HCT116 (cell line): Measurements from ENCODE around the gene RPL11. TPM values are rescaled to one million over a fixed set of nuclear protein-coding genes. Genes with fewer than 3 reads are reported as not detected.

ENCODE experiments used
- ATAC-seq: fragments of 200-7000 bp; cut with Tn5 transposase; 2 replicates; pipeline ENCODE4 v1.9.1; 2020; ENCODE audit warnings: mild to moderate bottlenecking, moderate library complexity
- BruUV-seq: library from RNA; stranded (reverse); fragments of 400-500 nt; replicated peaks from 2 replicates; lab custom pipeline; 2021; lab: Mats Ljungman, UMichigan
- CTCF ChIA-PET: fragments of 300-600 bp; sonication (Branson Sonifier 250); formaldehyde crosslinking; loops from one replicate; lab custom pipeline; 2021; ENCODE audit warnings: antibody characterized with exemption; lab: Charles Lee
- POLR2A ChIA-PET: fragments of 300-600, 350-600 bp; sonication (Branson Sonifier 250); formaldehyde crosslinking; loops from one replicate; lab custom pipeline; 2021; ENCODE audit warnings: antibody characterized with exemption; lab: Charles Lee
- RAD21 ChIA-PET, 2 experiments: fragments of 300-600 bp; sonication (Branson Sonifier 250); formaldehyde crosslinking; loops; one replicate each; lab custom pipeline; 2023; ENCODE audit warnings: low total read pairs in 2 of 2; ENCODE audit not compliant: uncharacterized antibody in 2 of 2, unreplicated experiment in 2 of 2, low non-redundant PET in 1 of 2; lab: Charles Lee
- DNase-seq: peaks from one replicate; pipeline ENCODE4 v3.0.0-alpha.2; 2010; ENCODE audit warnings: low read depth, low spot score
- H2AFZ ChIP-seq: fragments of 200-600 bp; shearing (Covaris generic), sonication (generic); 2 replicates; pipeline ENCODE4 v1.6.1; 2017; ENCODE audit warnings: low read depth, mixed run types, mixed read lengths, antibody characterized with exemption, low read length; ENCODE audit not compliant: poor library complexity, severe bottlenecking
- H3K27ac ChIP-seq: 2 replicates; pipeline ENCODE4 v1.5.1; 2012; ENCODE audit warnings: low read depth, low read length
- H3K27me3 ChIP-seq: fragments of 200-600 bp; sonication (generic); 2 replicates; pipeline ENCODE4 v1.6.1; 2016; ENCODE audit warnings: mixed run types, low read length, mixed read lengths; ENCODE audit not compliant: insufficient read depth
- H3K36me3 ChIP-seq, 2 experiments: fragments of 200-500 bp in 1 of 2; fragments of 200-600 bp in 1 of 2; sonication (Bioruptor generic) in 1 of 2; sonication (generic) in 1 of 2; 2 replicates each; pipeline versions ENCODE4 v1.5.1 to v1.6.1; 2014 to 2016; ENCODE audit warnings: low read length in 2 of 2, inconsistent platforms in 1 of 2, mixed read lengths in 1 of 2, mixed run types in 1 of 2; ENCODE audit not compliant: insufficient read depth in 2 of 2, control insufficient read depth in 1 of 2
- H3K4me1 ChIP-seq, 2 experiments: fragments of 200-600 bp in 1 of 2; sonication (generic) in 1 of 2; 2 replicates each; pipeline versions ENCODE4 v1.5.1 to v1.6.1; 2012 to 2017; ENCODE audit warnings: low read length in 2 of 2, inconsistent platforms in 1 of 2, mild to moderate bottlenecking in 1 of 2, mixed read lengths in 1 of 2, mixed run types in 1 of 2, moderate library complexity in 1 of 2; ENCODE audit not compliant: insufficient read depth in 2 of 2, control insufficient read depth in 1 of 2
- H3K4me2 ChIP-seq: fragments of 200-600 bp; sonication (generic); 2 replicates; pipeline ENCODE4 v1.6.1; 2017; ENCODE audit warnings: mixed run types, low read length, mixed read lengths
- H3K4me3 ChIP-seq, 2 experiments: fragments of 200-600 bp in 1 of 2; sonication (generic) in 1 of 2; replicated peaks in 1 of 2; 2 replicates each; pipeline ENCODE4 v1.5.1; 2011 to 2016; ENCODE audit warnings: low read length in 2 of 2, control low read depth in 1 of 2, low read depth in 1 of 2, mild to moderate bottlenecking in 1 of 2, mixed read lengths in 1 of 2, mixed run types in 1 of 2
- H3K79me2 ChIP-seq: fragments of 200-600 bp; sonication (generic); 2 replicates; pipeline ENCODE4 v1.6.1; 2017; ENCODE audit warnings: mild to moderate bottlenecking, mixed run types, low read length, moderate library complexity, mixed read lengths; ENCODE audit not compliant: insufficient read depth
- H3K9ac ChIP-seq: fragments of 200-600 bp; sonication (generic); 2 replicates; pipeline ENCODE4 v1.6.1; 2016; ENCODE audit warnings: low read length, mixed read lengths
- H3K9me2 ChIP-seq: fragments of 200-600 bp; sonication (generic), shearing (Covaris generic); 2 replicates; pipeline ENCODE4 v1.6.1; 2017; ENCODE audit warnings: mixed run types, mild to moderate bottlenecking, moderate library complexity; ENCODE audit not compliant: insufficient read depth
- H3K9me3 ChIP-seq, 2 experiments: fragments of 200-500 bp in 1 of 2; fragments of 200-600 bp in 1 of 2; sonication (Bioruptor generic) in 1 of 2; sonication (generic) in 1 of 2; 2 replicates each; pipeline ENCODE4 v1.6.1; 2014 to 2017; ENCODE audit warnings: low read length in 2 of 2, mixed read lengths in 2 of 2, inconsistent platforms in 1 of 2, low read depth in 1 of 2, mild to moderate bottlenecking in 1 of 2, mixed run types in 1 of 2, moderate library complexity in 1 of 2; ENCODE audit not compliant: control insufficient read depth in 1 of 2, insufficient read depth in 1 of 2
- H4K20me1 ChIP-seq: fragments of 200-600 bp; sonication (generic), shearing (Covaris generic); 2 replicates; pipeline ENCODE4 v1.6.1; 2017; ENCODE audit warnings: mixed run types, mild to moderate bottlenecking, moderate library complexity; ENCODE audit not compliant: insufficient read depth
- ATF3 ChIP-seq: IDR thresholded peaks from 2 replicates; pipeline ENCODE4 v1.6.1; 2012
- CBX3 ChIP-seq: IDR thresholded peaks from 2 replicates; pipeline ENCODE4 v1.6.1; 2012; ENCODE audit warnings: low read depth
- CEBPB ChIP-seq: IDR thresholded peaks from 2 replicates; pipeline ENCODE4 v1.6.1; 2012; ENCODE audit warnings: low read depth
- CTCF ChIP-seq, 3 experiments: fragments of 200-600 bp in 1 of 3; sonication (generic) in 1 of 3; IDR thresholded peaks in 2 of 3; conservative IDR thresholded peaks in 1 of 3; 2 replicates each; pipeline ENCODE4 v1.5.1; 2012 to 2017; ENCODE audit warnings: low read depth in 2 of 3, low read length in 2 of 3, antibody characterized with exemption in 1 of 3, borderline replicate concordance in 1 of 3, control low read depth in 1 of 3, mild to moderate bottlenecking in 1 of 3, mixed read lengths in 1 of 3, mixed run types in 1 of 3, moderate library complexity in 1 of 3; ENCODE audit not compliant: insufficient read depth in 1 of 3
- EGR1 ChIP-seq: IDR thresholded peaks from 2 replicates; pipeline ENCODE4 v1.6.1; 2012; ENCODE audit warnings: low read depth
- ELF1 ChIP-seq: IDR thresholded peaks from 2 replicates; pipeline ENCODE4 v1.6.1; 2012; ENCODE audit warnings: low read depth, borderline replicate concordance
- EZH2 ChIP-seq: fragments of 200-600 bp; sonication (generic); IDR thresholded peaks from 2 replicates; pipeline ENCODE4 v1.6.1; 2017; ENCODE audit warnings: antibody characterized with exemption, mixed run types
- FOSL1 ChIP-seq: IDR thresholded peaks from 2 replicates; pipeline ENCODE4 v1.6.1; 2012; ENCODE audit warnings: low read depth
- MAX ChIP-seq: IDR thresholded peaks from 2 replicates; pipeline ENCODE4 v1.6.1; 2012
- POLR2A ChIP-seq: IDR thresholded peaks from 2 replicates; pipeline ENCODE4 v1.7.0; 2011; ENCODE audit warnings: borderline replicate concordance; ENCODE audit not compliant: insufficient read depth, insufficient read length; ENCODE audit errors: extremely low read depth
- POLR2AphosphoS5 ChIP-seq: IDR thresholded peaks from 2 replicates; pipeline ENCODE4 v1.6.1; 2011; ENCODE audit warnings: mild to moderate bottlenecking, low read depth, low read length, moderate library complexity
- REST ChIP-seq: IDR thresholded peaks from 2 replicates; pipeline ENCODE4 v1.6.1; 2012; ENCODE audit warnings: low read depth
- SIN3A ChIP-seq: IDR thresholded peaks from 2 replicates; pipeline ENCODE4 v1.6.1; 2012; ENCODE audit warnings: low read depth
- SP1 ChIP-seq: IDR thresholded peaks from 2 replicates; pipeline ENCODE4 v1.6.1; 2012; ENCODE audit warnings: low read depth
- YY1 ChIP-seq: IDR thresholded peaks from 2 replicates; pipeline ENCODE4 v1.6.1; 2011; ENCODE audit warnings: low read length, low read depth, moderate library complexity, mild to moderate bottlenecking; ENCODE audit not compliant: insufficient replicate concordance; ENCODE audit errors: extremely low read depth
- ZFX ChIP-seq: fragments of 450-650 bp; IDR thresholded peaks from 2 replicates; pipeline ENCODE4 v1.6.1; 2017
- ZNF274 ChIP-seq: fragments of 200-500 bp; sonication (Bioruptor generic); IDR thresholded peaks from 2 replicates; pipeline ENCODE4 v1.6.1; 2014; ENCODE audit warnings: mild to moderate bottlenecking, low read depth, low read length, inconsistent platforms
- intact Hi-C: fragments of 100-400 bp; cut with micrococcal nuclease; formaldehyde crosslinking; loops from 2 replicates; pipeline ENCODE4 v1.10.0; 2022
- total RNA-seq: library from RNA; stranded (reverse); gene quantifications from one replicate; pipeline ENCODE4 v1.2.1, GENCODE V29; 2021; ENCODE audit not compliant: unreplicated experiment

RPL11 gene
- total RNA-seq, 1 experiment from 2014 or later: 1,262 TPM

- DNase-seq (no peak), ATAC-seq (no peak)
- ChIA-PET RAD21 (no interaction called here), POLR2A (no interaction called here), CTCF (interaction anchor here (1.3 to 2.2 kb wide), 2 partner anchors 9 to 12 kb away, joined by 3 to 7 read pairs; no protein-coding TSS in a partner anchor)
- Histone ChIP-seq H3K4me1 (peaks cover 3 to 4% of the 10 kb centered on the region in 2 experiments; a peak in 2 of 4 replicates), H3K4me2 (no peak overlapping the region), H3K79me2 (no peaks in the 10 kb centered on the region), H4K20me1 (no peaks in the 10 kb centered on the region), H3K9me2 (no peaks in the 10 kb centered on the region), H3K27ac (no peak overlapping the region), H3K9ac (no peak overlapping the region), H3K4me3 (no peak overlapping the region), H2AFZ (no peak overlapping the region), H3K36me3 (no peaks in the 10 kb centered on the region), H3K27me3 (peaks cover 2% of the 10 kb centered on the region; the same call in 1 of the 2 replicates), H3K9me3 (no peaks in the 10 kb centered on the region)
- intact Hi-C loops: no loop called here
- BruUV-seq: no TSS peak
- TF ChIP-seq ATF3 (no peak), EZH2 (no peak), YY1 (no peak), EGR1 (no peak), POLR2A (no peak), CBX3 (no peak), CEBPB (no peak), CTCF (IDR thresholded peaks at IDR 0.05 in 2 of 3, conservative IDR thresholded peaks at IDR 0.05 in 1 of 3; ENCODE audit: borderline replicate concordance in 1 of 3, insufficient read depth in 1 of 3, low read depth in 2 of 3, low read length in 2 of 3) (no peak), ELF1 (no peak), ZNF274 (no peak), POLR2AphosphoS5 (no peak), REST (no peak), FOSL1 (no peak), ZFX (no peak), SP1 (no peak), MAX (no peak), SIN3A (no peak)
Observed at GRCh38 chr1:23646091-23646490, 45.5 kb upstream of the RPL11 start.
